Measurements from ENCODE around the gene SRGAP2B. TPM values are rescaled to one million over a fixed set of nuclear protein-coding genes. Genes with fewer than 3 reads are reported as not detected.
"Not testable (repeated sequence)": the region's sequence is repeated elsewhere in the genome, so short reads cannot be mapped to it uniquely, and the experiment has no call there.

The SRGAP2B gene
- total and polyA plus RNA-seq, 4 experiments from 2014 or later = 0.76 to 28.5 (median 14.3) TPM

DNA sequence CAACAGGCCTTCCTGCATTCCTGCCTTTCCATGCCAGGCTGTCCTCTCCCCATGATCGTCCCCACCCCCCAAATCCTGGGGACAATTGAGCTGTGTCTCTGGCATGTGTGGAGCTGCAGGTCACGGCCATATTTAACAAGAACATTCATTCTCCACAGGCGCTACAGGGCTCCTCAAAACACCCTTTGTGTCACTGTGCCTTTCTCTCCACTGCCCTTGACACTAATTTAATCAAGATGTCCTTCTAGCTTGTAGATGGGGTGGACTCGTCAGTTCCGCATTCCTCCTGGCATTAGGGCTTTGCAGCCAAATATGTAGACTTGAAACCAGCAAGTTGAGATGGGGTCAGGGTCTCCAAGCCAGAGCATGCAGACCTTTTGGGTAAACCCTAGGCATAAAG, 163.0 kb downstream of the SRGAP2B start:
- H3K27ac ChIP-seq (ENCODE audit: low read depth, low read length); intact Hi-C loops (cut with micrococcal nuclease); H3K4me3 ChIP-seq (ENCODE audit: low read length in 2 of 2); H3K4me1 Mint-ChIP-seq; H3K27ac Mint-ChIP-seq; H3K9me3 ChIP-seq (ENCODE audit: control insufficient read depth in 1 of 2, low read length in 2 of 2); H3K36me3 Mint-ChIP-seq; H3K36me3 ChIP-seq (ENCODE audit: insufficient read depth, low read length); H3K4me3 Mint-ChIP-seq; CTCF ChIA-PET (ENCODE audit: partially characterized antibody); POLR2A ChIA-PET (ENCODE audit: partially characterized antibody); H3K27me3 ChIP-seq (ENCODE audit: insufficient read depth, low read length); H3K27me3 Mint-ChIP-seq; H3K9me3 Mint-ChIP-seq; H3K4me1 ChIP-seq (ENCODE audit: insufficient read depth, low read length): not testable (repeated sequence)
- DNase-seq = peak in 1 of 5 donors; percentile 22

DNA sequence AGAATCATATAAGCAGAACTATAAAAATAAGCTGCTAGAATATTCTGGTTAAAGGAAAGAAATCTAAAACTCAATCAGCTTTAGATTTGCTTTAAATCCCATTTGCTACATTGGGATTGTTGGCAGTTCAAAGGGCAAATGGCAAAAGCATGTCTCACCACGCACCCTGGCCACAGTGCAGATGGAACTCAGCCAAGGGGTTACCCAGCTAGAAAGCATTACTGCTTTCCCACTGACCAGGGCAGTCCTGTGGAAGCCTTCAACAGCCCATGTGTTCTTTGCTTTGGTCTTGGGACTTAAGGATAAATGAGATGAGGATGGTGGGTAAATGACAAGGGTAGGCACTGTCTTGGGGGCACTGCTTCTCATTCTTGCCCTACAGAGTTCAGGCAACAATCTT, 163.6 kb downstream of the SRGAP2B start:
- H3K4me1 Mint-ChIP-seq; H3K36me3 Mint-ChIP-seq; CTCF ChIA-PET (ENCODE audit: partially characterized antibody); H3K27ac Mint-ChIP-seq; H3K4me3 ChIP-seq (ENCODE audit: low read length in 2 of 2); H3K9me3 ChIP-seq (ENCODE audit: control insufficient read depth in 1 of 2, low read length in 2 of 2); H3K4me3 Mint-ChIP-seq; H3K27me3 ChIP-seq (ENCODE audit: insufficient read depth, low read length); intact Hi-C loops (cut with micrococcal nuclease); H3K27me3 Mint-ChIP-seq; H3K4me1 ChIP-seq (ENCODE audit: insufficient read depth, low read length); POLR2A ChIA-PET (ENCODE audit: partially characterized antibody); H3K36me3 ChIP-seq (ENCODE audit: insufficient read depth, low read length); DNase-seq; H3K9me3 Mint-ChIP-seq; H3K27ac ChIP-seq (ENCODE audit: low read depth, low read length): not testable (repeated sequence)

DNA sequence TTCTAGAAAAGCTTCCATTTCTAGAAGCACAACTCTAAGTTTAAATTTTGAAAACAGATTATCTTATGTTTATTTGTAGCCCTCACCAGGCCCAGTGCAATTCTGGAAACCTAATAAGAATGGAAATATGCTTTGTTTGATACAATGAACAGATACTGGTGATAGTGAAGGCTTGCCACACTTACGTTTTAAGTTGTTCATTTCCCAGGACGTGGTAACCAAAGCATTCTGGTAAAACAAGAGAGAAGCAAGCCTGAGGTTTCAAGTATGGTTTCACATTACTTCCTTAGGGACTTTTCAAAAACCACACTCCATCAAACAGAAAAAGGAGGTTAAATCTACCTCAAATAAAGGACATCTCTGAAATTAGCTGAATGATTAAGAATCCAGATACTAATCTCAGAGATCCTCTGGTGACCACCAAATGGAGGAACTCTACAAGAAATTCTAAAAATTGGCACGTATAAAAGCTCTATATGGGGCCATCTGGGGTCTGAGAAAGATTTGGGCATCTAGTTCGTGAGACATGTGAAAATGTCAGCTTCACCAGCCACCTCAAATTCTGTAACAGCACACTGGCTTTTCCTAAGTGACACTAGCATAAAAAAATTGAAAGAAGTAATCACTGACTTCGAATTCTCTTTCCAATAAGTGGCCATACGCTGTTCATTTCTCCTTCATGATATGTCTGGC, 164.9 kb downstream of the SRGAP2B start:
- H3K27ac Mint-ChIP-seq; H3K36me3 Mint-ChIP-seq; H3K27ac ChIP-seq (ENCODE audit: low read depth, low read length); POLR2A ChIA-PET (ENCODE audit: partially characterized antibody); CTCF ChIA-PET (ENCODE audit: partially characterized antibody); H3K4me1 Mint-ChIP-seq; H3K27me3 ChIP-seq (ENCODE audit: insufficient read depth, low read length); H3K4me3 ChIP-seq (ENCODE audit: low read length in 2 of 2); H3K27me3 Mint-ChIP-seq; H3K9me3 ChIP-seq (ENCODE audit: control insufficient read depth in 1 of 2, low read length in 2 of 2); H3K4me3 Mint-ChIP-seq; DNase-seq; intact Hi-C loops (cut with micrococcal nuclease); H3K36me3 ChIP-seq (ENCODE audit: insufficient read depth, low read length); H3K9me3 Mint-ChIP-seq; H3K4me1 ChIP-seq (ENCODE audit: insufficient read depth, low read length): not testable (repeated sequence)

DNA sequence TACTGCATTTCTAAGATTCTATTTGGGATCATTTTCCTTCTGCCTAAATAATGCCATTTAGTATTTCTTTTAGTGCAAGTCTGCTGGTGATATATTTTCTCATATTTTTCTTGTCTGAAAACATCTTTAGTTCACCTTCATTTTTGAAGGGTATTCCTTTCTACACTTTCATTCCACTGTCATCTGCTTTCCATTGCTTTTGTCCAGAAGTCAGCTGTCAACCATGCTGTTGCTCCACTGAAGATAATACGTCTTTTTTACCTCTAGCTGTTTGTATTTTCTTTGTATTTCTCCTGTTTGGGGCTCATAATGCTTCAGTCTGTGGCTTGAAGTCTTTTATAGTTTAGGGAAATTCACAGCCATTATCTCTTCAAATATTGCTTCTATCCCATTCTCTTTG, 167.8 kb downstream of the SRGAP2B start:
- H3K27ac ChIP-seq (ENCODE audit: low read depth, low read length); H3K9me3 ChIP-seq (ENCODE audit: control insufficient read depth in 1 of 2, low read length in 2 of 2); H3K4me3 Mint-ChIP-seq; H3K36me3 Mint-ChIP-seq; H3K4me1 Mint-ChIP-seq; H3K4me3 ChIP-seq (ENCODE audit: low read length in 2 of 2); H3K27me3 ChIP-seq (ENCODE audit: insufficient read depth, low read length); H3K4me1 ChIP-seq (ENCODE audit: insufficient read depth, low read length); CTCF ChIA-PET (ENCODE audit: partially characterized antibody); H3K27ac Mint-ChIP-seq; H3K36me3 ChIP-seq (ENCODE audit: insufficient read depth, low read length); DNase-seq; intact Hi-C loops (cut with micrococcal nuclease); POLR2A ChIA-PET (ENCODE audit: partially characterized antibody); H3K27me3 Mint-ChIP-seq; H3K9me3 Mint-ChIP-seq: not testable (repeated sequence)

DNA sequence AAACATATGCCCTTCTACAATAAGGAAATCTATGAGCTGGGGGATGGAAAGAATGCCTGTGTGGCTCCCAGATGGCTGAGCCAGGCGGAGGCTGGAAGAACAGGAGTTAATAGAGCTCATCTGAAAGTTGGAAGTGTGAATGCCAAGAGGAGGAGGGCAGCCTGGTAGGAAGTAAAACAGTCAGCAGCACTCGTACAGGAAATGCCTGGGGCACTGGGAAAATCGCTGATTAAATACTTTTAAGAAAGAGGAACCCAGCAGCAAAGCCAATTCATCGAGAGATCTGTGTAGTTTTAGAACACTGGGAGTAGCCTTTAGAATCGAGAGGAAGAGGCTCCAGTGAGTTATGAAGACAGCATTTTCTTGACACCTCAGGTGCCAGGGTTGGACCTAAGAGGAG, 171.5 kb downstream of the SRGAP2B start:
- H3K4me1 Mint-ChIP-seq, H3K27me3 Mint-ChIP-seq: not testable (repeated sequence)

DNA sequence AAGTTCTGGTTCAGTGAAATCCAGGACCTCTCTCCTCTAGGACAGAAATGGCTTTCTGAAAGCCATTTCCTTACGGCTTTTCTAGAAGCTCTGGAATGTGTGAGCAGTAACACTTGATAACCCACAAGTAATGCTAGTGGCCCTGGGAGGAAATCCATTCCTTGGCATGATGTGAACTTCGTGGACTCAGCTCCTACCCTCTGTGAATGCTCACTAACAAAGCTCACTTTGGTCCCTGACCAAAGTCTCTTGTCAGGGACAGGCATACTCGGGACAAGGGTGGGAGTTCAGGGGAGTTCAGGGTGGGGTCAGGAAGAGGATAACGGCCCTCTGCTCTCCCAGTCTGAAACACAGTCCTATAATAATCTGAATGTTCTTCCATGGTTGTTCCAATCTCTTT, 172.3 kb downstream of the SRGAP2B start:
- DNase-seq; H3K4me1 ChIP-seq (ENCODE audit: insufficient read depth, low read length); H3K4me3 ChIP-seq (ENCODE audit: low read length in 2 of 2); CTCF ChIA-PET (ENCODE audit: partially characterized antibody); intact Hi-C loops (cut with micrococcal nuclease); H3K9me3 ChIP-seq (ENCODE audit: control insufficient read depth in 1 of 2, low read length in 2 of 2); H3K4me1 Mint-ChIP-seq; H3K36me3 Mint-ChIP-seq; H3K4me3 Mint-ChIP-seq; H3K9me3 Mint-ChIP-seq; H3K27me3 Mint-ChIP-seq; H3K27ac ChIP-seq (ENCODE audit: low read depth, low read length); H3K36me3 ChIP-seq (ENCODE audit: insufficient read depth, low read length); H3K27ac Mint-ChIP-seq; H3K27me3 ChIP-seq (ENCODE audit: insufficient read depth, low read length); POLR2A ChIA-PET (ENCODE audit: partially characterized antibody): not testable (repeated sequence)

More for the DNA sequence above, 171.5 kb downstream of the SRGAP2B start:
- H3K4me3 ChIP-seq (ENCODE audit: low read length in 2 of 2); POLR2A ChIA-PET (ENCODE audit: partially characterized antibody); H3K9me3 ChIP-seq (ENCODE audit: control insufficient read depth in 1 of 2, low read length in 2 of 2); H3K36me3 Mint-ChIP-seq; H3K4me1 ChIP-seq (ENCODE audit: insufficient read depth, low read length); H3K36me3 ChIP-seq (ENCODE audit: insufficient read depth, low read length); H3K4me3 Mint-ChIP-seq; intact Hi-C loops (cut with micrococcal nuclease); DNase-seq; H3K27ac ChIP-seq (ENCODE audit: low read depth, low read length); CTCF ChIA-PET (ENCODE audit: partially characterized antibody); H3K27ac Mint-ChIP-seq; H3K9me3 Mint-ChIP-seq; H3K27me3 ChIP-seq (ENCODE audit: insufficient read depth, low read length): not testable (repeated sequence)

DNA sequence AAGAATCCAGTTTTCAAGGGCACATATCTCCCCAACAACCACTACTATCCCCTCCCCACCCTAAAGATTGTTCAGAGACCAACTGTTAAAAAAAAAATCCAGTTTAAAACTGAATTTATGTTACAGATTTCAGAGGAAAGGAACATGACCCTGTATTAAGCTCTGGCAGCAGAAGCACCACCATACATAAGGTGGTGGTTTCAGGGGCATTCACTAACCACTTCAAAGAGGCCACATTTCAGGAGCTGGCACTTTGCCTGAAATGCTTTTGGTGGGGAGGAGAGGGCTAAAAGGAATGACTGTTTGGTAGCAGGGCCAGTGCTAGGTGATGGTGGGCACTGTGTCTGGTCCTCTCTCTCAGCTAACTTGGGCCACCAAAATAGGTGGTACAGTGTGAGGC, 176.0 kb downstream of the SRGAP2B start:
- H3K27me3 Mint-ChIP-seq; CTCF ChIA-PET (ENCODE audit: partially characterized antibody); H3K27me3 ChIP-seq (ENCODE audit: insufficient read depth, low read length); H3K36me3 Mint-ChIP-seq; H3K36me3 ChIP-seq (ENCODE audit: insufficient read depth, low read length); H3K9me3 ChIP-seq (ENCODE audit: control insufficient read depth in 1 of 2, low read length in 2 of 2); H3K4me3 ChIP-seq (ENCODE audit: low read length in 2 of 2); H3K9me3 Mint-ChIP-seq; DNase-seq; H3K4me3 Mint-ChIP-seq; H3K4me1 ChIP-seq (ENCODE audit: insufficient read depth, low read length); H3K27ac Mint-ChIP-seq; H3K4me1 Mint-ChIP-seq; H3K27ac ChIP-seq (ENCODE audit: low read depth, low read length); POLR2A ChIA-PET (ENCODE audit: partially characterized antibody); intact Hi-C loops (cut with micrococcal nuclease): not testable (repeated sequence)

DNA sequence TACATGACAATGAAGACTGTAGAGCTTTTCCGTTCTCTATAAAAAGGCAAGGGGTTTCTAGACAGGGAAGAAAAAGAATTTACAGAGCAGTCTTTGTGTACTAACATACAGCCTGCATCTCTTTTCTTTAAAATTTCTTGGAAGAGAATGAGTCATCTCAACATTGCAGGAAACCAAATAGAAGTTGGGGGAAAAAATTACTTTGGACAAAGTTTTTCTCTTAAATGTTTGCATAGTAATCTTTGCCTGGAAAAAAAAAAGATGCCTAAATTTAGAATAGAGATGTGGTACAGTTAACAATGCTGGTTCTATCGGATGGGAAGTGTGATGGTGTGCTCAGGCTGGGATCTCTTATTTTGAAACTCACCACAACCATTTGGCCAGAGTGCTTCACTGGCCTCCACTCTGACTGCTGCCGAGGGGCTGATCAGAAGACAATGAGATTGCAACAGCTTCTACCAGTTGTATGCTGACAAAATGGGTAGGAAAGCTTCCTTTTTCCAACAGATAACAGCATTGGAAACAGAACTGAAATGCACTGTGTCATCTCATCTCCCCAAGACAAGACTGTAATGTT, 177.0 kb downstream of the SRGAP2B start:
- H3K27ac Mint-ChIP-seq; CTCF ChIA-PET (ENCODE audit: partially characterized antibody); H3K36me3 Mint-ChIP-seq; H3K4me3 Mint-ChIP-seq; H3K36me3 ChIP-seq (ENCODE audit: insufficient read depth, low read length); H3K4me3 ChIP-seq (ENCODE audit: low read length in 2 of 2); intact Hi-C loops (cut with micrococcal nuclease); DNase-seq; H3K9me3 Mint-ChIP-seq; POLR2A ChIA-PET (ENCODE audit: partially characterized antibody); H3K4me1 Mint-ChIP-seq; H3K9me3 ChIP-seq (ENCODE audit: control insufficient read depth in 1 of 2, low read length in 2 of 2); H3K27me3 Mint-ChIP-seq; H3K27me3 ChIP-seq (ENCODE audit: insufficient read depth, low read length); H3K4me1 ChIP-seq (ENCODE audit: insufficient read depth, low read length); H3K27ac ChIP-seq (ENCODE audit: low read depth, low read length): not testable (repeated sequence)
